SHP77 (cell line): Measurements from ENCODE around the gene MFSD8.
"Not testable (repeated sequence)": the region's sequence is repeated elsewhere in the genome, so short reads cannot be mapped to it uniquely, and the experiment has no call there.

ENCODE experiments used
- DNase-seq, 2 experiments: peaks; one replicate each; lab custom pipeline; 2025; lab: John Stamatoyannopoulos, UW

The MFSD8 gene

DNA sequence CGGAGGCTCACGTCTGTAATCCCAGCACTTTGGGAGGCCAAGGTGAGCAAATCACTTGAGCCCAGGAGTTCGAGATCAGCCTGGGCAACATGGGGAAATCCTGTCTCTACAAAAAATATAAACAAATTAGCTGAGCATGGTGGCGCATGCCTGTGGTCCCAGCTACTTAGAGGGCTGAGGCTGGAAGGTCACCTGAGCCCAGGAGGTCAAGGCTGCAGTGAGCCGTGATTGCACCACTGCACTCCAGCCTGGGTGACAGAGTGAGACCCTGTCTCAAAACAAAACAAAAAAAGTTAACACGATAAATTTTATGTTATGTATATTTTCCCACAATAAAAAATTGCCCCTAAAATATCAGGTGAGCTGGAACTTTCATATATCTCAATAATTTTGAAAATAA lies 33.1 kb downstream of the MFSD8 start:
- DNase-seq: not testable (repeated sequence)

GRCh38 chr4:127930175-127930574 lies 34.8 kb downstream of the MFSD8 start:
- DNase-seq: no peak

DNA sequence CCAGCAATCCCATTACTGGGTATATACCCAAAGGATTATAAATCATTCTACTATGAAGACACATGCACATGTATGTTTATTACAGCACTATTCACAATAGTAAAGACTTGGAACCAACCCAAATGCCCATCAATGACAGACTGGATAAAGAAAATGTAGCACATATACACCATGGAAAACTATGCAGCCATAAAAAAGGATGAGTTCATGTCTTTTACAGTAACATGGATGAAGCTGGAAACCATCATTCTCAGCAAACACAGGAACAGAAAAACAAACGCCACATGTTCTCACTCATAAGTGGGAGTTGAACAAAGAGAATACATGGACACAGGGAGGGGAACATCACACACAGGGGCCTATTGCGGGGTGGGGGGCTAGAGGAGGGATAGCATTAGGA lies 39.3 kb downstream of the MFSD8 start:
- DNase-seq: not testable (repeated sequence)

DNA sequence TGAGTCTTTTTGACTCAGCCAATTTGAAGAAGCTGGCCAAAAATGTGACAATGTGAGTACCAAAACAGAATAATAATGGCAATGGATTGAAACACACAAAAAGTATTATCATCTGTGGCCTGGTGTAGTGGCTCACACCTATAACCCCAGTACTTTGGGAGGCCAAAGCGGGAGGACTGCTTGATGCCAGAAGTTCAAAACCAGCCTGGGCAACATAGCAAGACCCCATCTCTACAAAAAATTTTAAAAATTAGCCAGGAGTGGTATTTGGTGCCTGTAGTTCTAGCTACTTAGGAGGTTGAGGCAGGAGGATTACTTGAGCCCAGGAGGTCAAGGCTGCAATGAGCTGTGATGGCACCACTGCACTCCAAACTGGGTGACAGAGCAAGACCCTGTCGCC lies 42.7 kb downstream of the MFSD8 start:
- DNase-seq: no peak

GRCh38 chr4:127920521-127920920 lies 44.5 kb downstream of the MFSD8 start:
- no peak for DNase-seq

GRCh38 chr4:127917151-127917550 lies 47.8 kb downstream of the MFSD8 start:
- DNase-seq: no peak

DNA sequence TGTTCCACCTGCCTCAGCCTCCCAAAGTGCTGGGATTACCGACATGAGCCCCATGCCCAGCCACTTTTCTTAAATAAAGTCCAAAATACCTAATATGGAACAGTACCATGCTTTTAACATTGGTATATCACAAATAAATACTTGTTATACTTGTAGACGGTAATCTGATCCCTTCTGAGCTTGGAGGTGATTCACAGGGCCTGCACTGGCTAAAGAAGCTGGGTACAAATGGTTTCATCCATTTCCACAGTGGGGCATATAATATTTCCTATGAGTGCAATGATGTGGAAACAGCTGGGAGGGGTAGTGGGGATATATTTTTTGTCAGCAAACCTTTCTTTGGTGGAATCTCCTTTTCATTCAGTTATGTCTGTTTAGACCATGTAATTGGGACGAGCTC lies 48.5 kb downstream of the MFSD8 start:
- no peak for DNase-seq

DNA sequence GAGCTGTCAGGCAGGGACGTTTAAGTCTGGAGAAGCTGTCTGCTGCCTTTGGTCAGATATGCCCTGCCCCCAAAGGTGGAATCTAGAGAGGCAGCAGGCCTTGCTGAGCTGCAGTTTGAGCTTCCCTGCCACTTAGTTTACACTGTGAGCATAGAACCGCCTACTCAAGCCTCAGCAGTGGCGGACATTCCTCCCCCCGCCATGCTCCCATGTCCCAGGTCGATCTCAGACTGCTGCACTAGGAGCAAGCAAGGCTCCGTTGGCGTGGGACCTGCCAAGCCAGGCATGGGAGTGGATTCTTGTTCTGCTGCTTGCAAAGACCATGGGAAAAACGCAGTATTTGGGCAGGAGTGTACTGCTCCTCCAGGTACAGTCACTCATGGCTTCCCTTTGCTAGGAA lies 59.9 kb downstream of the MFSD8 start:
- DNase-seq: no peak

DNA sequence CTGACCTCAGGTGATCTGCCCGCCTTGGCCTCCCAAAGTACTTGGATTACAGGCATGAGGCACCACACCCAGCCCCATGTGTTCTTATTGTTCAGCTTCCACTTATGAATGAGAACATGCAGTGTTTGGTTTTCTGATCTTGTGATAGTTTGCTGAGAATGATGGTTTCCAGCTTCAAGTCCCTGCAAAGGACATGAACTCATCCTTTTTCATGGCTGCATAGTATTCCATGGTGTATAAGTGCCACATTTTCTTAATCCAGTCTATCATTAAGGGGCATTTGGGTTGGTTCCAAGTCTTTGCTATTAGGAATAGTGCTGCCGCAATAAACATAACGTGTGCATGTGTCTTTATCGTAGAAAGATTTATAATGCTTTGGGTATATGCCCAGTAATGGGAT lies 65.3 kb downstream of the MFSD8 start:
- DNase-seq: not testable (repeated sequence)

DNA sequence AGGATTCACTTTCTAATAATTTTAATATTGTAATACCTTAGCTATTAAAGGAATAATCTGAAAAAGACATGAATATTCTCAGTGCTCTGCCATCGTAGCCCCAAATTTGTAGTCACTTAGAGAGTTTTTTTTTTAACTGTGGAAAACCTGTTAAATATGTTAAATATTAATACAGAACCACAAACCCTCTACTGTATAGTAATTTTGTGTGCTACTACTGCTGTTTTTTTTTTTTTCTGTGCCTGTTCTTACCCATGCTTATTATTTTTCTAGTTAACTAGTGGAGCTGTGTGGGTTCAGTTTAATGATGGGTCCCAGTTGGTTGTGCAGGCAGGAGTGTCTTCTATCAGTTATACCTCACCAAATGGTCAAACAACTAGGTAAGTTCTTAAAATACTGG lies 68.4 kb downstream of the MFSD8 start:
- no peak for DNase-seq

DNA sequence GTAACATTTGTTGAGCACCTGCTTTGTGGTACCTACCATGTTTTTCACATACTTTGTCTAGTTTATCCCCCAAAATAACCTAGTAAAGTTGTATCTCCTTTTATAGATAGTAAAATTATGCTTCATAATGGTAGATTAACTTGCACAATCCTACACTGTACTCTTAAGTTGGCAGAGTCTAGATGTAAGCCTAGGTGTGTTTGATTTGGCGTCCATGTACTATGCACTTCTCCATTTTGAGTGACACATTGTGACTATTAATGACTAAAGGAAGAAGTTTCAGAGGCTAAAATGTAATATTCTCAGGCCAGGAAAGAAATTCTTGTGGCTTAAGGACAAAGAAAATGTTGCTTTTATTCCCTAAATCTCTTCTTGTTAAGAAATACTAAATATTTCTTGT lies 68.9 kb downstream of the MFSD8 start:
- DNase-seq: no peak

DNA sequence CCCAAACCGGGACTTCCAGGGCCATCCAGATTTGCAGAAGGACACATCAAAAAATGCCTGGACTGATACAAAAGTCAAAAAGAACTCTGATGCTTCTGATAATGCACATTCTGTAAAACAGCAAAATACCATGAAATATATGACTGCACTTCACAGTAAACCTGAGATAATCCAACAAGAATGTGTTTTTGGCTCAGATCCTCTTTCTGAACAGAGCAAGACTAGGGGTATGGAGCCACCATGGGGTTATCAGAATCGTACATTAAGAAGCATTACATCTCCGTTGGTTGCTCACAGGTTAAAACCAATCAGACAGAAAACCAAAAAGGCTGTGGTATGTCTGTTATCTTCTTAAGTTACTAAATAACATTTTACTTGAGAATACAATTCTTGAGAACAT lies 75.1 kb downstream of the MFSD8 start:
- DNase-seq: no peak

GRCh38 chr4:127888559-127888958 lies 76.4 kb downstream of the MFSD8 start:
- DNase-seq: no peak

DNA sequence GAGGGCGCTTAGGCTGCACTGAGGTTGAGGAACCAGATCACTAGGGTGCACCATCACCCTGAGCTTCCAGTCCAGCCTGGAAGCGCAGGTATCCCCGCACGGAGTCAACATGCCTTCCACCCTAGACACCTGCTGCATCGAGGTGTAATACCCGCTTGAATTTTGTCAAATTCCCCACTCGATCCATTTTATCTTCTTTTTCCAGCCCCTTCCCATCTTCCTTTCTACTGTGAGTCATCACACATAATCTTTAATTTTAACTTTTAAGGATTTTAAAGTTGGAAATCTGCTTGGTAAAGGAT lies 83.5 kb downstream of the MFSD8 start:
- DNase-seq: no peak

DNA sequence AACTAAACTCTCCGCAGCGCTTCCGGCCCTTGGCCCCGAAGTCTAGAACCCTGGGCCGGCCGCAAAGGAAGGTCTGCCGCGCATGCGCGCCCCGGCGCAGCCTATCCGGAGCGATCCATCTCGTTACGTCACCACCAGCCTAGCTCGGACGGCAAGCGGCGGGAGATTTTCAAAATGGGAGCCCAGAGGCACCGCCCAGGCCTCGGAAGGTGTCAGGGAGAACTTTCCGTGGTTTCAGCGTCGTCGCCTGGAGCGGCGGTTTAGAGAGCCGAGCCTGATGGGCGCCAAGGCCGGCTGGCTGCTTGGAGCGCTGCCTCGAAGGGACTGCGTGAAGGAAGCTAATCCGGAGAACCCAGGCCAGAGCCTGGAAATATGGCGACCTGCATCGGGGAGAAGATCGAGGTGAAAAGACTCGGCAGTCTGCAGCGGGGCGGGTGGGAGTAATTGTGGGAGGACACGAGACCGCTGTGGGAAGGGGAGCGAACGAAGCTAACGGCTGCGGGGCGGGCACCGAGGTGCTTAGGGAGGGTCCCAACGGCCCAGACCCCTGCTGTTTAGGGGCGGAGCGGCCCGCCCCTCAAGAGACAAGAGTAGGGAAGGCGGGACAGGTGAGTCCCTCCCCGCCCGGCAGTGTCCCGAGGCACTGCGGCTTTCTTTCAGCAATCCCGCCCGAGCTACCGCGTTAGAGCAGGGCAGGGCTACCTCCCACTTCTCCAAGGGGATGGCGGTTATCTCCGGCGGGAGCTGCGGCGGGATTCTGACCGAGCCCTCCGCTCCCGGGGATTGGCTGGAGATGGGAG lies 84.0 kb downstream of the MFSD8 start, which contains the start of gene PLK4:
Gene PLK4, plus strand, starts transcription at position 131 of the 800 bp plus-strand sequence. Its CDS starts 242 bp downstream, at position 373.
- peak; percentile 77 to 85 for DNase-seq

DNA sequence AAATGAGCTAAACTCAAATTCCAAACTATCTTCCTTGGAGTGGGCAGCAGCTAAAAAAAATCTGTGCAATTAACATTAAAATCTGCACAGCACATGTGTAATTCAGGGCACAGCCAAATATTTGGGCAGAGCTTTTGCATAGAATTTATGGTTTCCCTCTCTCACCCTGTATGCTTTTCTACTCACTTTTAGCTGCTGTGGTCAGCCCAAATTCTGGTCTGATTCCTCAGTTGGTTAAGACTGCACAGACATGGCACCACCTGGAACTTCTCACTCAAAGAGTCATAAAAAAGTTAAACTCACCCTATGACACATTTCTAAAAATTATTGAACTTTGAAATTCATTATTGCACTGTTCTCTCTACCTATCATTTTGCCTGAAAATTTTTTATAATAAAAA lies 89.2 kb downstream of the MFSD8 start:
- no peak for DNase-seq

- no peak for DNase-seq
Measured at GRCh38 chr4:127870688-127871087, 94.3 kb downstream of the MFSD8 start.

DNA sequence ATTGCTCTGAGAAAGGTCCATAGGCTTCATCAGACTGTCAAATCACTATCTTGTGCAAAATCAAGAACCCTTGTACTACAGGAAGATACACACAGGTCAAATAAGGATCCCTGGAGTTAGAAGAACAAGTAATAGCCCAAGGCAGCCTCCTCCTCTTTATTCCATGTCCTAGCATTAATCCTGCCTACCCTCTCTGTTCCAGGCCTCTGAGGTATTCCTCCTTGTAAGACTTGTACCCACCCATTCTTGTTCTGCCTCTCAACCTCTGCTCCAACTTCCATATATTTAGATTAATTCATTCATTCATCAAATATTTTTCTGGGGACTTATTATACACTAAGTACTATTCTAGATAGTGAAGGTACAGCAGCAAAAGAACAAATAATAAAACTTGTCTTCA lies 94.7 kb downstream of the MFSD8 start:
- no peak for DNase-seq

DNA sequence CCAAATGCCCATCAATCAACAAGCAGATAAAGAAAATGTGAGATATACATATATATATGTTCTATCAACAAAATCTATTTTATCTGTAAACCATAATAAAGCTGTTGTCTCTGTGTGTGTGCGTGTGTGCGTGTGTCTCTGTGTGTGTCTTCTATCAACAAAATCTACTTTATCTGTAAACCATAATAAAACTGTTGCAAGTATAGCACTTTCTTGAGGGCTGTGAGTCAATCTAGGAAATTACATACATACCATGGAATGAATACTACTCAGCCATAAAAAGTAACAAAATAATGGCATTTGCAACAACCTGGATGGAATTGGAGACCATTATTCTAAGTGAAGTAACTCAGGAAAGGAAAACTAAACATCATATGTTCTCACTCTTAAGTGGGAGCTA lies 96.8 kb downstream of the MFSD8 start:
- no peak for DNase-seq
